PC-9 (cell line): ENCODE data around the gene TTC28.

ENCODE experiments used
- CTCF ChIP-seq: fragments of 200-600 bp; sonication (generic); conservative IDR thresholded peaks from 2 replicates; pipeline ENCODE4 v1.6.1; 2017; ENCODE audit warnings: mixed run types, antibody characterized with exemption, mild to moderate bottlenecking, moderate library complexity
- EZH2 ChIP-seq: fragments of 200-600 bp; sonication (generic); IDR thresholded peaks from 2 replicates; pipeline ENCODE4 v1.8.0; 2017; ENCODE audit warnings: antibody characterized with exemption, low read depth

- TF ChIP-seq CTCF = no peak
- TF ChIP-seq EZH2 = no peak
Observed at GRCh38 chr22:27961680-27962079, 718.0 kb downstream of the TTC28 start.
